Activated T-helper 17 cell treated with anti-CD3 and anti-CD28 coated beads, Interleukin-2, amount 50 U/mL, for 72 hours (primary cell): ENCODE results near the gene KLRC1. TPM values are rescaled to one million over a fixed set of nuclear protein-coding genes. Genes with fewer than 3 reads are reported as not detected.
"Not testable (repeated sequence)": the region's sequence is repeated elsewhere in the genome, so short reads cannot be mapped to it uniquely, and the experiment has no call there.

Source experiments
- ATAC-seq: fragments of 150-1000 bp; cut with Tn5 transposase; replicated peaks from 2 replicates; pipeline ENCODE4 v1.10.0; 2021; ENCODE audit warnings: mild to moderate bottlenecking, moderate library complexity
- H3K27ac Mint-ChIP-seq: one replicate; pipeline ENCODE4 v1.8.0; 2022; ENCODE audit warnings: mixed read lengths
- H3K27me3 Mint-ChIP-seq: one replicate; pipeline ENCODE4 v1.8.0; 2022; ENCODE audit warnings: mixed read lengths
- H3K36me3 Mint-ChIP-seq: one replicate; pipeline ENCODE4 v1.8.0; 2022; ENCODE audit warnings: low read depth, mild to moderate bottlenecking, mixed read lengths
- H3K4me1 Mint-ChIP-seq: one replicate; pipeline ENCODE4 v1.8.0; 2022; ENCODE audit warnings: mixed read lengths
- H3K4me3 Mint-ChIP-seq: one replicate; pipeline ENCODE4 v1.8.0; 2022; ENCODE audit warnings: mild to moderate bottlenecking, mixed read lengths
- H3K9me3 Mint-ChIP-seq: one replicate; pipeline ENCODE4 v1.8.0; 2022; ENCODE audit warnings: mixed read lengths
- total RNA-seq, 2 donors: library from RNA; stranded (reverse); gene quantifications; one replicate each; pipeline ENCODE4 v1.2.3, GENCODE V29; 2022

The KLRC1 gene
- total RNA-seq, 2 donors from 2014 or later: 0.26 TPM; not detected in 1

DNA sequence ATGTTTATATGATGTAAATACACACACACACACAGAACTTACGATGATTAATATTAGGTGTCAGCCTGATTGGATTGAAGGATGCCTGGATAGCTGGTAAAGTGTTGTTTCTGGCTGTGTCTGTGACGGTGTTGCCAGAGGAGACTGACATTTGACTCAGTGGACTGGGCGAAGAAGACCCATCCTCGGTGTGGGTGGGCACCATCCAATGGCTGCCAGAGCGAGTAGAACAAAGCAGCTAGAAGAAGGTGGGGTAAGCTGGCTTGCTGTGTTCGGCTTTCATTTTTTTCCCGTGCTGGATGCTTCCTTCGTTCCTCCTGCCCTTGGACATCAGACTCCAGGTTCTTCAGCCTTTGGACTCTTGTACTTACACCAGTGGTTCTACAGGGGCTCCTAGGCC lies 12.0 kb downstream of the KLRC1 start:
- not testable (repeated sequence) for H3K4me3 Mint-ChIP-seq, H3K36me3 Mint-ChIP-seq, H3K9me3 Mint-ChIP-seq

GRCh38 chr12:10439608-10440274 lies 13.4 kb downstream of the KLRC1 start:
- not testable (repeated sequence) for H3K27me3 Mint-ChIP-seq, H3K36me3 Mint-ChIP-seq, H3K4me3 Mint-ChIP-seq, H3K4me1 Mint-ChIP-seq, H3K27ac Mint-ChIP-seq, ATAC-seq, H3K9me3 Mint-ChIP-seq

More for the DNA sequence above, 12.0 kb downstream of the KLRC1 start:
- not testable (repeated sequence) for H3K27ac Mint-ChIP-seq, H3K27me3 Mint-ChIP-seq, ATAC-seq, H3K4me1 Mint-ChIP-seq

DNA sequence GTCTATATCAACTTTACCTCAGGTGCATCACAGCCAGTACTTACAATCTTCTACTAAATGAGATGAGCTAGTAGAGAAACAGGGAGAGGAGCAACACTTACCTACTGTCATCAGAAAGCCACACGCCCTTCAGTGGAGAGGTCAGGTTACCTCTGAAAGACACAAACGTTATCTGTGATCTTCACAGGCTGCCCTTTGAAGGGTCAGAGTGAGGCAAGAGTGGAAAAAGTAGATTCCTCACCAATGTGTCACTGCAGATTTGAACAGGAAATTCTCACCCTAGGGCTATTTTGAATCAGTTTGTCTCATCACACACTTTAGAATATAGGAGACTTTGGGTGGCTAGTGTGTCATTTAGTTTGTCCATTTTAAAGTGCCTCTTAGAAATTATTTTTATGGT lies 15.6 kb downstream of the KLRC1 start:
- H3K9me3 Mint-ChIP-seq, H3K36me3 Mint-ChIP-seq: not testable (repeated sequence)

GRCh38 chr12:10435816-10436215 lies 17.4 kb downstream of the KLRC1 start, which contains the start of gene KLRC2:
Gene KLRC2 (minus strand): TSS chr12:10436010. CDS start chr12:10435986, 24 bp downstream.
- H3K4me3 Mint-ChIP-seq, H3K36me3 Mint-ChIP-seq, ATAC-seq, H3K4me1 Mint-ChIP-seq, H3K27ac Mint-ChIP-seq, H3K27me3 Mint-ChIP-seq, H3K9me3 Mint-ChIP-seq: not testable (repeated sequence)

More for the DNA sequence above, 15.6 kb downstream of the KLRC1 start:
- not testable (repeated sequence) for H3K4me3 Mint-ChIP-seq, H3K27ac Mint-ChIP-seq, H3K4me1 Mint-ChIP-seq, H3K27me3 Mint-ChIP-seq
- ATAC-seq: peak; percentile 19

DNA sequence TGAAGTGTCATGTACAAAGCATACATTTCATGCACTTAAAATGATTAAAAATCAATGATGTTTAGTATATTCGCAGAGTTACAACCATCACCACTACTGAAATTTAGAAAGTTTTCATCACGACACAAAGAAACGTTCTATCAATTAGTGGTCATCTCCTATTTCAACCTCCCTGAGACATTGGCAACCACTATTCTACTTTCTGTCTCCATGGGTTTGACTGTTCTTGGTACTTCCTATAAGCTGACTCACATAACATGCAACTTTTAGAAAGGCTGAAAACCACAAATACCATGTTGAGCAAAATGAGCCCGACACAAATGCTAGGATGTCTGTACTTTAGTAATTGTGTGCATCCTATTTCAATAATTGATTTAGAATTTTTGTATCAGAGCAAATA lies 22.6 kb downstream of the KLRC1 start:
- H3K4me3 Mint-ChIP-seq, H3K36me3 Mint-ChIP-seq, H3K27ac Mint-ChIP-seq, H3K4me1 Mint-ChIP-seq, H3K27me3 Mint-ChIP-seq, H3K9me3 Mint-ChIP-seq: not testable (repeated sequence)
- peak; percentile 47 for ATAC-seq

- H3K27me3 Mint-ChIP-seq, H3K4me1 Mint-ChIP-seq, ATAC-seq, H3K4me3 Mint-ChIP-seq, H3K9me3 Mint-ChIP-seq, H3K27ac Mint-ChIP-seq, H3K36me3 Mint-ChIP-seq: not testable (repeated sequence)
These were observed 27.2 kb downstream of the KLRC1 start for GRCh38 chr12:10425938-10426337.

GRCh38 chr12:10424260-10424899 lies 28.8 kb downstream of the KLRC1 start:
- not testable (repeated sequence) for H3K4me1 Mint-ChIP-seq, H3K27me3 Mint-ChIP-seq, H3K4me3 Mint-ChIP-seq, H3K9me3 Mint-ChIP-seq, H3K27ac Mint-ChIP-seq, H3K36me3 Mint-ChIP-seq, ATAC-seq

GRCh38 chr12:10422159-10422558 lies 31.0 kb downstream of the KLRC1 start:
- H3K27me3 Mint-ChIP-seq, H3K4me1 Mint-ChIP-seq, H3K4me3 Mint-ChIP-seq, H3K27ac Mint-ChIP-seq, H3K36me3 Mint-ChIP-seq, H3K9me3 Mint-ChIP-seq: not testable (repeated sequence)
- peak; percentile 52 for ATAC-seq

DNA sequence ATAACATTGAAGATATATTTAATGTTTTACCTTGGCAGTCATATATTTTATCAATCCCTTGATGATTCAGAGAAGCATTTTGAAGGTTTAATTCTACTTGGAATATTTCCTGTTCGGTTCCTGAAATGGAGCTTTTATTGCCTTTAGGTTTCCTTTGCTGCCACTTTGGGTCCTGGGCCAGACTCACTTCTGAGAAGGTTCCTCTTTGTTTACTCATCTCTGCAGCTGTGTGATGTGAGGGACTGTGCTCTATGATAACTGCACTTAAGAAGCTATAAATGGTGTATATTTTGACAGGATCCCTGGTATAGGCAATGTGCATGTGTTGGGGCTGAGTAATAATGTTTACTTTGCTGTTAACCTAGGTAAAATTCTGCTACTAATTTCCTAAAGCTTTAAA lies 32.8 kb downstream of the KLRC1 start, which contains the start of gene KLRC3:
Gene KLRC3 (minus strand): TSS at position 262 of the 400 bp plus-strand sequence. CDS start 45 bp downstream, at position 217.
- not testable (repeated sequence) for H3K27me3 Mint-ChIP-seq, H3K4me1 Mint-ChIP-seq, H3K4me3 Mint-ChIP-seq, H3K9me3 Mint-ChIP-seq, H3K36me3 Mint-ChIP-seq, H3K27ac Mint-ChIP-seq, ATAC-seq

DNA sequence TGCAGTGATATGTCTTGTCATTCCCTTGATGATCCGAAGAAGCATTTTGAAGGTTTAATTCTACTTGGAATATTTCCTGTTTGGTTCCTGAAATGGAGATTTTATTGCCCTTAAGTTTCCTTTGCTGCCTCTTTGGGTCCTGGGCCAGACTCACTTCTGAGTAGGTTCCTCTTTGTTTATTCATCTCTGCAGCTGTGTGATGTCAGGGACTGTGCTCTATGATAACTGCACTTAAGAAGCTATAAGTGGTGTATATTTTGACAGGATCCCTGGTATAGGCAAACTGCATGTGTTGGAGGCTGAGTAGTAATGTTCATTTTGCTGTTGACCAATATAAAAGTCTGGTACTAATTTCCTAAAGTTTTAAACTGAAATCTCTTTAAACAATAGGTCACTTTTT lies 43.8 kb downstream of the KLRC1 start, which contains the start of gene KLRC4:
Gene KLRC4 (minus strand): TSS at position 366 of the 400 bp plus-strand sequence. CDS start 182 bp downstream, at position 184.
- H3K27ac Mint-ChIP-seq: no peak within 1 kb of the TSS
- no peak within 1 kb of the TSS for H3K4me3 Mint-ChIP-seq
- H3K27me3 Mint-ChIP-seq: peaks cover 3% of the 10 kb centered on the region
- H3K36me3 Mint-ChIP-seq: no peaks in the 10 kb centered on the region
- no peak for ATAC-seq
- no peaks in the 10 kb centered on the region for H3K4me1 Mint-ChIP-seq
- H3K9me3 Mint-ChIP-seq: no peaks in the 10 kb centered on the region

DNA sequence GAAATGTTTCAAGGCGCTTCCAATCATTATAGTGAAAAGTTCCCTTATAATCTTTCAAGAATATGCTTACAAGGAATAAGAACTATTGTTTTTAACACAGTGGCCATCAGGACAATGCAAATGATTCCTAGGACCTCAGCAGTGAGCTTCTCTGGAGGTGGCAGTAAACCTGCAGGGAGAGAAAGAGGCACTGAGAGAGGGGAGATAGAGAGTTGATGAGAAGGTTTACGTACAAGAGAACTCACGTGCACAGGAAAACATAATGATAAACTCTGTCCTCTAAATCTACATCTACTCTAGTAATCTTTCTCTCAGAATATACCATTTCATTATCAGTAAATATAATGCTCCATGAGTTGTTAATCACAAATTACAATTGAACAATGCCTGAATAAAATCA lies 44.3 kb downstream of the KLRC1 start:
- H3K36me3 Mint-ChIP-seq: no peaks in the 10 kb centered on the region
- ATAC-seq: no peak
- H3K4me1 Mint-ChIP-seq: no peaks in the 10 kb centered on the region
- H3K27ac Mint-ChIP-seq: no peak overlapping the region
- no peak overlapping the region for H3K4me3 Mint-ChIP-seq
- H3K27me3 Mint-ChIP-seq: peaks cover 3% of the 10 kb centered on the region
- no peaks in the 10 kb centered on the region for H3K9me3 Mint-ChIP-seq

GRCh38 chr12:10406725-10407124 lies 46.5 kb downstream of the KLRC1 start:
- H3K4me1 Mint-ChIP-seq: no peaks in the 10 kb centered on the region
- ATAC-seq: no peak
- H3K36me3 Mint-ChIP-seq: no peaks in the 10 kb centered on the region
- H3K9me3 Mint-ChIP-seq: no peaks in the 10 kb centered on the region
- H3K27me3 Mint-ChIP-seq: peaks cover 7% of the 10 kb centered on the region
- no peak overlapping the region for H3K4me3 Mint-ChIP-seq
- no peak overlapping the region for H3K27ac Mint-ChIP-seq

- H3K27ac Mint-ChIP-seq: no peak overlapping the region
- H3K36me3 Mint-ChIP-seq: no peaks in the 10 kb centered on the region
- peaks cover 13% of the 10 kb centered on the region for H3K27me3 Mint-ChIP-seq
- ATAC-seq: no peak
- H3K4me3 Mint-ChIP-seq: no peak overlapping the region
- no peaks in the 10 kb centered on the region for H3K4me1 Mint-ChIP-seq
- no peaks in the 10 kb centered on the region for H3K9me3 Mint-ChIP-seq
These were observed 47.9 kb downstream of the KLRC1 start for GRCh38 chr12:10405294-10405693.

DNA sequence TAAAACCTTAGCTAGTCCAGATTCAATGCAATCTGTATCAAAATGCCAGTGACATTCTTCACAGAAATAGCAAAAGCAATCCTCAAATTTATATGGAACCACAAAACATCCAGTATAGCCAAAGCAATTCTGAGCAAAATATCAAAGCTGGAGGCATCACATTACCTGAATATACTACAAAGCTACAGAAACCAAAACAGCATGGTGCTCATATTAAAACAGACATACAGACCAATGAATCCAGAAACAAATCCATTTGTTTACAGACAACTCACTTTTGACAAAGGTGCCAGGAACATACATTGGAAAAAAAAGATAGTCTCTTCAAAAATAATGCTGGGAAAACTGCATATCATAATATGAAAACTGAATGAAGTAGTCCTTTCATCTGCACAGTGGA lies 48.4 kb downstream of the KLRC1 start:
- no peaks in the 10 kb centered on the region for H3K4me1 Mint-ChIP-seq
- H3K9me3 Mint-ChIP-seq: no peaks in the 10 kb centered on the region
- no peak for ATAC-seq
- no peak overlapping the region for H3K4me3 Mint-ChIP-seq
- no peaks in the 10 kb centered on the region for H3K36me3 Mint-ChIP-seq
- H3K27me3 Mint-ChIP-seq: peaks cover 16% of the 10 kb centered on the region
- H3K27ac Mint-ChIP-seq: no peak overlapping the region

- Mint-ChIP-seq H3K9me3 (no peaks in the 10 kb centered on the region), H3K27me3 (peaks cover 22% of the 10 kb centered on the region), H3K4me3 (no peak overlapping the region), H3K36me3 (no peaks in the 10 kb centered on the region), H3K27ac (no peak overlapping the region), H3K4me1 (no peaks in the 10 kb centered on the region)
- ATAC-seq: no peak
These were observed 52.3 kb downstream of the KLRC1 start for GRCh38 chr12:10400829-10401228.
